NCI-H1105 treated with DMSO at 0.1 percent for 48 hours (cell line): ENCODE data around the gene TNC.

Experiments used
- DNase-seq: peaks from one replicate; lab custom pipeline; 2025; lab: John Stamatoyannopoulos, UW

TNC gene

DNA sequence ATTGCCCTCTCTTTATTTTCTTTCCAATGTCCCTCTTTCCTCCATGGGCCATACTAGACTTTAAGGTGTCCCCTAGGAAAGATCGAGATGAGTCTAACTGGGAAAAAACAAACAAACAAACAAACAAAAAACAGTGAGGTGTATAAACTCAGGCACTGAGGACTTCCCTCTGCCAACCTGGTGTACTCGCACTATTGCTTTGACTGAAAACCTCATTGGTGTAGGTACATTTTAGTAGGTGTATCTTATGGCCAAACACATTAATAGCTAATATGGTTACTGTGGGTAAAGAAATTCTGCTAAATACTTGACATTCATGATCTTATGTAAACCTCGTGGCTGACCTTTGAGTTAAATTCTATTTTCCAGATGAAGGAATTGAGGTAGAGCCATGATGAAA lies 74.3 kb downstream of the TNC start:
- no peak for DNase-seq

DNA sequence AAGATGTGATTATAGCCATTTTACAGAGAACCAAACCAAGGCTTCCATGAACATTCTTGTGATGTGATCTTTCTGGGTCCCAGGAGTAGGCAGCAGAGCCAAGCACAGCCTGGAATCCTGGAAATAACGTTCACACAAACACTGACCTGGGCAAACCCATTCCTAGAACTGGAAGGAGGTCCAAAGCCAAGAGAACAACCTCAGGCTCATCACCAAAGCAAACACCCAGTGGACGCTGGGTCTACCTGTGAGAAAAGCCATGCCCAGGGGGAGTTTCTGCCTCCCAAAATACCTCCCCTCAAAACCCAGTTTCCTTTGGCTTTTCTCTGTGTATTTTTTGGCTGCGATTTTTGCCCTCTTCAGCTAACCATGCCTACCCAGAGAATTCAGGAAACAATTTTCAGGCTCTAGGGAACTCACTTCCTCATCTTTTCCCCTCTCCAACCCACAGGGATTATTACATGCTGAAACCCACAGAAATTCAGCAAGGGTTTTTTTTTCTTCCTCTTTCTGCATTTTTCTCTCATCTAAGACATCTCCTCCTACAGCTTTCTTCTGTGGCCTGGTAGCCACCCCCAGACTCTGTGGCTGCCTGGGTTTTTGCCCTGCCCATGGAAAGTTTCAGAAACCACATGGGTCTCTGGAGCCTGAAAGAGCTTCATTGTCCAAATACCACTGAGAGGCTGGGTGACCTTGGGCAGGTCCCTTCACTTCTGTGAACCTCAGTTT lies 75.0 kb downstream of the TNC start:
- DNase-seq, result no peak

DNA sequence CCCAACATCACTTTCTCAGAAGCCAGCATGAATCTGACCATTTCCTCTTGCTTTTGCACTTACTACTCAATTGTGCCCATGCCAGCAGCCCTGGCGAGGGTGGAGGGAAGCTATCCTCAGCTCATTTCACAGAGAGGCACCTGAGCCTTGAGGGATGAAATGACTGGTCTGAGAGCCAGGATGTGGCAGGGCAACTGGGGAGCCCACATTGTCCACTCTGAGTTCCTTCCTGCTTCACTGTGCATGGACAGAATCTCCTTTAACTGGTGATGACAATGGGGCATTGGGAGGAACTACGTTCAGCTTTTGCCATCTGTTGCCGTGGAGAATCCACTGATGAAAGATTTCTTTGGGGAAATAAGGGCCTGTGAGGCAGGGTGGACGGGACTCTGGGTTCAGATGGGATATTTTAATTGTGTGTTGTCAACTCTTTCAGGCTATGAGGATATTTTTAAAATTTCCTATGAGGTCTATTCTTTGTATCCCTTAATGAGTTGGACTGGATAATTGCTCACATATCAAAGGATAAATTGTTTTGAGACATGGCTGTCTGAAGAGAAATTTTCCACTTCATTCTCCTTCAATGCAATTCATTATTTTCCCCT lies 78.3 kb downstream of the TNC start:
- no peak for DNase-seq

DNA sequence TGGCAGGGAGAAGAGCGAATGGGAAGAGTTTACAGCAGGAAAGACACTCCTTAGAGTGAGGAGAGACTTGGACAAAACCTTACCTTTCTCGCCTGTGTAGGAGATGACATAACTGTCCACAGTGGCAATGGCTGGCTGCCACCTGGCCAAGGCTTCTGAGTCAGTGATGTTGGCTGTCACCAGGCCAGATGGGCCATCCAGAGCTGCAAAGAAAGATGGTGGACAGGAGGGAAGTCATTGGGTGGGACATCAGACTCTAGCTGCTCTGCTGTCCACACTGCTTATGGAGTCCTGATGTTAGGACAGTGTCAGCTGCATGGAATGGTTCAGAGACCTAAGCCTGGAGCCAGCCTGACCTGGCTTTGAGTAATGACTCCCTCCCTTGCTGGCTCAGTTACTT lies 79.8 kb downstream of the TNC start:
- no peak for DNase-seq

DNA sequence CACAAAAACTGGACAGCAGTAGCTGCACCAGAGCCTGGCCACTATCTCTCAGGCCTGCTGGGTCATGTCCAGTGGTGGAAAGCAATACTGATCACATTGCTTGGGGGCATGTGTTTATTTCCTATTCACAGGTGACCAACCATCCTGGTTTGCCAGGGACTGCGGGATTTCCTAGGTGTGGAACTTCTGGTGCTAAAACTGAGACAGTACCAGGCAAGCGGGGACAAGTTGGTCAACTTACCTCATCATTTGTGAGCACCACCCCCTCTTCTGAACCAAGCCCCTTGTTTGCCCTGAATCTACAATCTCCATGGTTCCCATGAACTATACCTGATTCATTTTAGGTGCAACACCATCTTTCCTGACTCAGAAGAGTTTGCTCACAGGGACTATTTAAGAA lies 81.3 kb downstream of the TNC start:
- no peak for DNase-seq

DNA sequence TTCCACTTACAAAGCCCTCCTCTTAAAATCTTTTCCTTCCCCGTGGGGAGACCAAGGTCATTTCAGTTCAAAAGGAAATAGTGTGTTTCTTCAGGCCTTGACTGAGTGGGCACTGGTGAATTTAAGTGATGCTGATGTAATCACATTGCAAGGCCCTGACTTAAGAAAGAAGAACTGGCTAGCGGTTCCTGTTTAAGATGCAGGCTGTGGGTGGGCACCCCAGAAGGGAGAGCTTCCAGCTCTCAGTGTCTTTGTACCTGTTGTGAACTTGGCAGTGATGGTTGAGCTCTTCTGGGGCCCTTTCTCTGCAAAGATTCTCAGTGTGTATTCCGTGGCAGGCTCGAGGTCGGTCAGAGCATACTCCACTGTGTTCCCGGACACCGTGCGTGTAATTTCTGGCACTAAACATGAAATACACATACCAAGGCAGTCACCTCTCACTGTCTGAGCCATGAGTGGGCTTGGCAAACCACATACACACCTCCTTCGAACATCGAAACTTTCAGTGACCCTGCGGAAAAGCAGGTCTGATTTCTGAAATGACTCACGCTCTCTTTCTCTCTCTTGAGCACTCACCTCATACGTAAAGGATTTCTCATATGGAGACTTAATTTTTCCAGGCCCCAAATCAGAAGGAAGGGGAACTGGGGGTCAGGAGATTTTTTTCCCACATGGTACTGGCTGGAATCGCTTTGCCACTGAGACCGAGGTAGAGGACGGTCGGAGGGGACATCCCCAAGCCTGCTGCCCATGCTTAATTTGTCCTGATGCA lies 81.9 kb downstream of the TNC start:
- DNase-seq, result no peak

DNA sequence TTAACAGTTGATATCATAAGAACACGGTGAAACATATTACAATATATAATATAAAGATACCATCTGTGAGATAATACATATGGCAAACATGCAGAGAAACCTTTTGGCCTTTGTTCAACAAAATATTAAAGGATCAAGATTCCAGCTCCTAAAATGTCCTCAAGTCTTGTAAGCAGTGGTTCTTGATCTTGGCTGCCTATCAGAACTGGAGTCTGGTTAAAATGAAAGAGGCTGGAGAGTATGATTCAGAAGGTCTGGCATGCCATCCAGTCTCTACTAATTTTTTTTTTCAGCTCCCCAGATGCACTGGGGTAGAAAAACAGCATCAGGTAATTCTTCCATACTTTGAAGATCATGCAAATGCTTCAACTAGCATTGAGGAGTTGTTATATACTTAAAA lies 83.2 kb downstream of the TNC start:
- no peak for DNase-seq

DNA sequence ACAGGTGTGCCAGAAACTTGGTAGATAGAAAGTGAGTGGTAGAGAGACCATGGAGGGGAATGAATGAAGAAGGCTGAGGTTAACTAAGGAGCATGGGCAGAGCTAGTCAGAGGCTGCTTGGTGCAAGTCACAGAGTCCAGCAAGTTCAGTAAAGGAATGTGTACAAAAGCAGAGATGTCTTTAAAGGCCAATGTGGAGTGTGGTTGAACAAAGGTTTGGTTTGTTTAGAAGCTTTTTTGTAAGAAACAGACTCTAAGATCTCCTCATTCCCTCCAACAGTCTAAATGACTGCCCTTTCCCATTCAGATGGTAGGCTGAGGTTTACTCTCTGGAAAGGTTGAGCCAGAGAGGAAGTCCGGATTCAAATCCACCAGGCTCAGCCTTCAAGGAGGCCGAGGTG lies 84.2 kb downstream of the TNC start:
- DNase-seq, result no peak

DNA sequence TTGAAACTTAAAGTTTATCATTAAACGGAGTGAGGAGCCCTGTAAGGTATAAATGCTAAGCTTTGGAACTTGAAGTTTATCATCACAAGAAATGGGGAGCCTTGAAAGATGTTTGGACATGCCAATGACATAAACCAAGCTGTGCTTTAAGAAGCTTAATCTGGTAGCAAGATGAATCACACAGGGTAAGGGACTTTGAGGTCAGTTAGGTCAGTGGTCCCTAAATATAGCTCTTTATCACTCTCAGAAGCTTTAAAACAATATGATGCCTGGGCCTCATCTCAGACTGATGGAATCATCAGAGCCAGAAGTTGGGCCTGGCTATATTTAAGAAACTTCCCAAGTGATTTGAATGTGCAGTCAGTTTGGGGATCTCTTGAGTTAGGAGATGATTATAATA lies 85.7 kb downstream of the TNC start:
- DNase-seq, result no peak

DNA sequence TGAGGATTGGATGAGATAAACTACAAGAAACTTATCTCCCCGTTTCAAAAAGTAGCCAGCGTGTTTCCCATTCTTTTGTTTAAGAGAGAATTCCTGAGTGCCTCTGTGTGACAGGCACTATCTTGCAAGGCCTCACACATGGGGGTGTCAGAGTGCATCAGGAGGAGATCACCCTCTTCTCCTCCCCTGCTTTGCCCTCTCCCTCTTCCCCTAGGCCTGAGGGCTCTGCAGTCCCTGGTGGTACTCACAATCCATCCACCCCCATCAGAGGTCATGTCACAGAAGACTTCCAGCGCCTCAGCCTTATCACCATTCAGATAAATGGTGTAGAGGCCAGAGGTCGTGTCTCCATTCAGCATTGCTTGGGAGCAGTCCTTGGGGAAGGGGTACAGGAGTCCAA lies 88.0 kb downstream of the TNC start:
- no peak for DNase-seq

DNA sequence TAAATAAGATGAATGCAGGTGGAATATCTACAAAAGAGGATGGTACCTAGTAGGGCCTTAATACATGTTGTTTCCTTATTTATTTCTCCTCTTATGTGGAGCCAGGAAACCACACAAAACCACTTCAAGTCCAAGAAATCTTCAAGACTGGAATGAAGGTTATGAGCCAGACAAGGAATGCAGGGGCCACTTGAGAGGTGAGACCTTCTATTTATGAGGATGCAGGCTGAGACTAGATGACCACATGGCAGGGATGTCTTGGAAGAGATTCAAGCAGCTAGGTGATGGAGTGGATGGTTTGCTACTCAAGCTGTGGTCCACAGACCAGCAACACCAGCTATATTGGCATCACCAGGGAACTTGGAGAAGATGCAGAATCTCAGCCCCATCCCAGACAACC lies 92.2 kb downstream of the TNC start:
- no peak for DNase-seq

DNA sequence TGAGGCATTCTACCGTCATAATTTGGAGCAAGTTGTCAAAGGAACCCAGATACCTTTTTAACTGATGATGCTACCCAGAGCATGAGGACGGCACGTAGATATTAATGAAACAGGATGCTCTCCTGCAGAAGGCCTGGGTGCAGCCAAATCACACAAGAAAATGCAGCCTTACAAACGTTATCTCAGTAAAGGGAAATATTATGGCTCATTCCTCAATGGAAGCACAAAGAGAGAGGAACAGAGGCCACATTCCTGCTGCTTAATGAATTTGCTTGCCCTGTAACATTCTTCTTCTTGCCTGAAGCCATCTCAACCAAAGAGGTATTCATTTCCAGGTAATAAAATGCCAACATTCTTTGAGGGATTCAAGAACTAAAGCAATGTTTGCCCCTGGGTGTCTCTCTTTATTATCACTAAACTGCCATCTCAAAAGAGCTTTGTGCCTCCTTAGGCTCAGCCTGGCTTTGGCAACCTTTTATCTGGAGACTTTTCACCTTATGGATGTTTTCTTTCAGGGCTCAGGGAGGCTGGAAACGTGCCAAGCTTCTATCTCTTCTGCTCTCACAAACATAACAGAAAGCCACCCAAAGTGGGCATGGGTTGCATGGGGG lies 92.9 kb downstream of the TNC start:
- DNase-seq, result no peak

DNA sequence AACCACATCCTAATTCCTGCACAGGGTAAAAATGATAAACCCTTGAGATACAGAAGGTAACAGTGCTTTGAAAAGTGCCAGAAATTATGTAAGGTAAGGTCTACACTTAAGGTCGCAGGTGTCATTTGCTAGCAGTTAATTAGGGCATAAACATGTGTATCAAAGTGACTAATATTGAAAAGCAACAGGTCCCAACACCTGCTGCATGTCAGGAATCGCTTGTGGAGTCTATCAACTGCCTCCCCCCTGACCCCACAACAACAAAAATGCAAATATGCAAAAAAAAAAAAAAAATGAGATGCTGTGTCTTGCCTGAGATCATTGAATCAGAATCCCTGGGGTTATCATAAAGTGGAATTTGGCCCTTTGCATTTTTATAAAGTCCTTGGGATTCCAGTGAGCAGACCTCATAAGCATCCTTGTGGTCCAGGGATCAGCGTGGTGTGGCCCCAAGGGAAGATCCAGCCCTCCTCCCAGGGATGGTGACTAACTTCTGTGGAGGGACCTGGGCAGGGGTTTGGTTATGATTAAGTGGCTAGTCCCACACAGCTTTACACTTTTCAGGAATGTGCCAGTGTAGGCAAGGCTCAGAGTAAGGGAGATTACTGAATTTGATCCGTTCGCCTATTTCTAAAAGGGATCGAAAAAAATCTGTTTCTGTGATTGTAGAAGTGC lies 95.1 kb downstream of the TNC start:
- DNase-seq, result no peak

DNA sequence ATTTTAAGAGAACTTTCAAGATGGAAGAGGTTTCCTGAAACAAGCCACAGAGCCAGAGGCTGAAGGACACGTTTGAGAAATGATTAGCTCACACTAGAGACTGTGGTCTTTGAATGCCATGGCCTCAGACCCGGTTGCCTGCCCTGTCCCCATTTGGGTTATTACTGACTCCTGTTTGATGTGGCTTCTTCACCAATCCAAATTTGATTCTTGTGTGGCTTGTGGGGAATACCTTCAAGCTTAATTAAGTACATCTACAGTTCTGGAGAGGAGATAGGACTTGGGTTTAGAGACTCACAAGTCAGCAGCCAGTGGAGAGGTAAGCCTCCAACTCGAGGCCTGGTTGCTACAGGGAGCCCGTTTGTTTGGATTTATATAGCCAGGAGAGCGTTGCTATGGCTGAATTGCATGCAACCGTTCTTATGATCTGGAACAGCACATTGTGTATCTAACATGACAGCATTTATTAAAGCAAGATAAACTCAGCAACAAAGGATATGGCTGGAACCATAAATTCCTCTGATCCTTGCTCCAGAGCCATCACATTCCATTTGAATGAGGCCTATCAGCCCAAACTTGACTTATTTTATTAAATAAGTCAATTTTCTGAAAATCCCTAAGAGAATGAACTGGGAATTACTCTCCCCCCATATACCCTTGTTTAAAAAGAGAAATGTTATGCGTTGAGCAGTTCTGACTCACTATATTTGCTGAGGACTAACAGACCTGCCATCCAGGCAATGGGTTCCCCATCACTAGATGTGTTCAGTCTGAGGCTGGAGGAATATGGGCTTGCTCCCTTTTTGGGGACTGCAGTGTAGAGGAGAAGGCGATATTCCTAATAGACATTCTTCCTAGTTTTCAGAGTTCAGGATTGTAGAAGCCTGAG lies 99.2 kb downstream of the TNC start:
- DNase-seq, result no peak

DNA sequence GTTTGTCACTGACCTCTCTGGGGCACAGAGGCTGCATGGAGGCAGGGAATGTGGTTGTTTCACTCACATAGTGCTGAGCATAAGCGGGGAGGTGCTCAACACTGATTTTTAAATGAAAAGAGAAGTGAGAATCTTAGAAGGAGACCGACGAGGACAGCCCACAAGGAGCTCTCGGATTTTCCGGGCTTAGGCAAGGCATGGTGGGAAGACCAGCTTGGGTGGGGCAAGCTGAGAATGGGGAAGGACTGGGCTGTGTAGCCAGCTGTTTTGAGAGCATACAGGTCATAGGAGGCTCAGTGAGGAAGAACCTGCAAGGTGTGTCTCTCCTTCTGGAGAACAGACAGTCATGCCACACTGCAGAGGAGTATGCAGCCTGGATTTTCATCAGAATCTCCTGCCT lies 101.6 kb downstream of the TNC start:
- no peak for DNase-seq

DNA sequence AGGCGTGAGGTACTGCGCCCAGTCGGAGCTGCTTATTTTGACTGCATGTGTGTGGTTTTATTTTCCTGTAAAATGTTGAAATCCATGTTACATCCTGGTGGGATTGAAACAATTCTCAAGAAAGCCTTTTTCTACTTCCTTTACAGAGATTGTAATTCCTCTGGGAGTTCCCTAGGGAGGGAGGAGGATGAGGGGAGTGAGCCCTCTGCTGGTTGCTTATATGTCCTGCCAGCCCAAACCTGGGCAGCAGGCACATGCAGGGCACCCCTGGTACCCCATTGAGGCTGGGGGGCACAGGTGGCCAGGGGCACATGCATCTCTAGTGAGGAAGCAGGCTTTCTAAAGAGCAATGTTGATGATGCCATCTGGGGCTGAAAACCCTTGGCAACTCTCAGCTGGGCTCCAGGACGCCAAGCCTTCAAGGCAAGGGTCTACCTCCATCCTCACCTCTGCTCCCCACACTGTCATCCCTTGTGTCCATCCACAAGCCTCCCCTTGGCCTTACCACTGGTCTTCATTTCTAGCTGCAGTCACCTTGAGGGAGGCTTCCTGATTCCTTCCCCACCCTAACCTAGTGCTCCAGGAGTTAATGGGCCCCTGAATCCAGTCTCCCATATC lies 102.8 kb downstream of the TNC start:
- DNase-seq, result peak; percentile 13

DNA sequence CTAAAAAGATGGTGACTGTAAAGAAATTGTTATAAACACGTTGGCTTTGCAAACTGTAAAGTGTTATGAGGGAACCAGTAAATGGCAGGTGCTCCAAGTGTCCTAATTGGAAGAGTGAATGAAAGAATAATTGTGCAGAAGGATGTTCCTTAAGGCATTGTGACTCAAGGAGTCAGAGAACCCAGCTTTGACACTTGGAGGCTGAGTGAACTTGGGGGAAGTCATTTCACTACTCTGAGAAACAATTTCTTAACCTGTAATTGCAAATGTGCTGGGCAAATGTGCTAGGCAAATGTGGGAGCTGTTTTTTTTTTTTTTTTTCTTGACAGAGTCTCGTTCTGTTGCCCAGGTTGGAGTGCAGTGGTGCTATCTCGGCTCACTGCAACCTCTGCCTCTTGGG lies 103.5 kb downstream of the TNC start:
- no peak for DNase-seq

DNA sequence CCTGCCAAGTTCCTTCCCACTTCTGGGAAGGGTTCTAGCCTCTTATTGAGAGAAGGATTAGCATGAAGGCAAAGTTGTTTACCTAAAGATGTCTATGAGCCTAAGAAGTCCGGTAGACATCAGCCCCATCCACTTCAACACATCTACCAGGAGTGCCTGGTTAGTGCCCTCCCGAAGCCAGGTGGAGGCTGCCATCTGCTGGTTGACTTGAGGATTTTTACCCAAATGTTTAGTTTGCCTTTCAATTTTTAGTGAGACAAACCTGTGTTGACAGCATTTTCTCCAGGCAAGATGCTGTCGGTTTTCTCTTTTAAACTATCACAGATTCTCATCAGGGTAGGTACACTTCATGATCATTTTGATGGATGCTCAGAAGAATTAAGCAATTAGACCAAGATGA lies 104.0 kb downstream of the TNC start:
- DNase-seq, result peak; percentile 82

DNA sequence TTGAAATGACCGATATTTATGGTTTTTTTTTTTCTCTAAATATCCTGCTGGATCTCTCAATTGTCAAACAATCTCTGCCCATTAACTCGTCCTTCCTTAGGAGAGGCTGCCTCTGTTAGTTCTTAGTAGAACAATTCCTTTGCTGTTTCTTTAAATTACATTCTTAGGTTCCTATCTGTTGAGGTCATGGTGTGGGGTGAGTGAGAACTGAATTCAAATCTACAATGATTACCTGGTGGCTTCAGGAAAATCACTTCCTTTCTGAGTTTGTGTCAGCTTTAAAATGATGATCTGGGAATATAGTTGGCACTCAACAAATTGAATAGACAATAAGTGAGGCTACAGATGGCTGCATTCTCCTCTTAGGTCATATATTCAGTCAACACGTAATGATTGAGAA lies 105.5 kb downstream of the TNC start:
- no peak for DNase-seq

DNA sequence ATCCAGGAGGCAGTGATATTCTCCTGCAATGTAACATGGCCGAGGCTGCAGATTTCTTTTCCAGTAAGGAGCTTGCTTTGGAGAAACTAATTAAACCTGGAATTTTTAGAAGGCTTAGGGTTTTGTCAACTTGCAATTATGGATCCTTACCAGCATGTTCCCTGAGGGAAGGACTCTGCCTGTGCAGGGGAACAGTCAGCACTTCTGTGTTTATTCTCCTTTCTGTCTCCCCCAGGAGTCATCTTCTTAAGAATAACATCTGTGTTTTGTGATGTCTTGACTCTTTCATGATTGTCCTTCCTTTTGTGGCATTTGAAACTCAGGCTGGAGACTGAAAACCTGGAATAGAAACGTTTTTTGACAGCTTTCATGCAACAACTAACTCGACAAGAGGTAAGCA lies 107.1 kb downstream of the TNC start:
- no peak for DNase-seq
